Stimulated activated CD4-positive, alpha-beta T cell treated with anti-CD3 and anti-CD28 coated beads, Interleukin-2, amount 100 ng/mL, for 48 hours (primary cell): ENCODE results near the gene DNAJB14.

Experiments used
- DNase-seq, 2 donors: peaks; one replicate each; pipeline ENCODE4 v3.0.0-alpha.2; 2020

The DNAJB14 gene

GRCh38 chr4:99943904-99944437 is 2.4 kb downstream of the DNAJB14 start:
- no peak for DNase-seq

GRCh38 chr4:99938243-99938753 is 8.1 kb downstream of the DNAJB14 start:
- no peak for DNase-seq

- DNase-seq = no peak
These were observed 11.5 kb downstream of the DNAJB14 start for GRCh38 chr4:99934891-99935290.

GRCh38 chr4:99927566-99927965 is 18.9 kb downstream of the DNAJB14 start:
- no peak for DNase-seq

- no peak for DNase-seq
These were observed 25.2 kb downstream of the DNAJB14 start for GRCh38 chr4:99921174-99921573.

- no peak for DNase-seq
These were observed 27.8 kb downstream of the DNAJB14 start for GRCh38 chr4:99918656-99919055.

GRCh38 chr4:99917575-99917974 is 28.8 kb downstream of the DNAJB14 start:
- no peak for DNase-seq

- no peak for DNase-seq
These were observed 31.0 kb downstream of the DNAJB14 start for GRCh38 chr4:99915449-99915848.

- DNase-seq = no peak
These were observed 51.4 kb downstream of the DNAJB14 start for GRCh38 chr4:99894998-99895397.

GRCh38 chr4:99894161-99894997 is 52.0 kb downstream of the DNAJB14 start, which contains the start of gene LAMTOR3:
TSS of gene LAMTOR3 (minus strand) at chr4:99894427. CDS start at chr4:99893963, 464 bp downstream.
- DNase-seq = peak; percentile 79 to 80

GRCh38 chr4:99893839-99894160 is 52.6 kb downstream of the DNAJB14 start:
- no peak for DNase-seq

- no peak for DNase-seq
These were observed 53.4 kb downstream of the DNAJB14 start for GRCh38 chr4:99893029-99893428.

- no peak for DNase-seq
These were observed 55.1 kb downstream of the DNAJB14 start for GRCh38 chr4:99891351-99891750.

GRCh38 chr4:99887837-99888236 is 58.6 kb downstream of the DNAJB14 start:
- no peak for DNase-seq

GRCh38 chr4:99886146-99886545 is 60.3 kb downstream of the DNAJB14 start:
- DNase-seq = no peak

- DNase-seq = no peak
These were observed 60.7 kb downstream of the DNAJB14 start for GRCh38 chr4:99885687-99886086.

- DNase-seq = peak in 1 of 2 donors; percentile 16
These were observed 61.3 kb downstream of the DNAJB14 start for GRCh38 chr4:99885063-99885664.

GRCh38 chr4:99879458-99879857 is 67.0 kb downstream of the DNAJB14 start:
- DNase-seq = no peak

- no peak for DNase-seq
These were observed 67.8 kb downstream of the DNAJB14 start for GRCh38 chr4:99878604-99879003.

- DNase-seq = no peak
These were observed 69.5 kb downstream of the DNAJB14 start for GRCh38 chr4:99876946-99877345.

- no peak for DNase-seq
These were observed 71.3 kb downstream of the DNAJB14 start for GRCh38 chr4:99875071-99875470.

- no peak for DNase-seq
These were observed 73.8 kb downstream of the DNAJB14 start for GRCh38 chr4:99872570-99872969.

- no peak for DNase-seq
These were observed 78.3 kb downstream of the DNAJB14 start for GRCh38 chr4:99868126-99868596.

- no peak for DNase-seq
These were observed 82.6 kb downstream of the DNAJB14 start for GRCh38 chr4:99863804-99864203.
